Smooth muscle cell (in vitro differentiated cells): ENCODE measurements around the gene ABCA3. TPM values are rescaled to one million over a fixed set of nuclear protein-coding genes. Genes with fewer than 3 reads are reported as not detected.

Source experiments
- DNase-seq: peaks from one replicate; lab custom pipeline; 2025; ENCODE audit not compliant: unreplicated experiment; lab: John Stamatoyannopoulos, UW
- H2AFZ ChIP-seq: fragments of 200-600 bp; sonication (generic); 2 replicates; pipeline ENCODE4 v1.6.0; 2016; ENCODE audit warnings: antibody characterized with exemption, low read depth, mild to moderate bottlenecking
- H3F3A ChIP-seq: fragments of 200-600 bp; sonication (generic); 2 replicates; pipeline ENCODE4 v1.6.0; 2017; ENCODE audit warnings: antibody characterized with exemption, low read depth
- H3K27ac ChIP-seq: fragments of 200-600 bp; sonication (generic); 2 replicates; pipeline ENCODE4 v1.5.1; 2016; ENCODE audit warnings: low read depth, mild to moderate bottlenecking
- H3K27me3 ChIP-seq: fragments of 200-600 bp; sonication (generic); 2 replicates; pipeline ENCODE4 v1.6.1; 2016; ENCODE audit warnings: low read depth, mild to moderate bottlenecking
- H3K36me3 ChIP-seq: fragments of 200-600 bp; sonication (generic); 2 replicates; pipeline ENCODE4 v1.5.1; 2016; ENCODE audit warnings: low read depth
- H3K4me1 ChIP-seq: fragments of 200-600 bp; sonication (generic); 2 replicates; pipeline ENCODE4 v1.5.1; 2016; ENCODE audit warnings: low read depth
- H3K4me2 ChIP-seq: fragments of 200-600 bp; sonication (generic); 2 replicates; pipeline ENCODE4 v1.6.0; 2016; ENCODE audit warnings: mild to moderate bottlenecking
- H3K4me3 ChIP-seq: fragments of 200-600 bp; sonication (generic); 2 replicates; pipeline ENCODE4 v1.5.1; 2016; ENCODE audit warnings: mild to moderate bottlenecking
- H3K79me2 ChIP-seq: fragments of 200-600 bp; sonication (generic); 2 replicates; pipeline ENCODE4 v1.6.0; 2016; ENCODE audit warnings: low read depth, mild to moderate bottlenecking
- H3K9ac ChIP-seq: fragments of 200-600 bp; sonication (generic); 2 replicates; pipeline ENCODE4 v1.6.0; 2016; ENCODE audit warnings: low read depth
- H3K9me3 ChIP-seq: fragments of 200-600 bp; sonication (generic); replicated peaks from 2 replicates; pipeline ENCODE4 v1.5.1; 2016; ENCODE audit warnings: low read depth
- H4K20me1 ChIP-seq: fragments of 200-600 bp; sonication (generic); 2 replicates; pipeline ENCODE4 v1.6.0; 2016; ENCODE audit warnings: low read depth
- WGBS: methylation state at CpG from one replicate; pipeline ENCODE4 v1.1.7; 2016; ENCODE audit warnings: low lambda C conversion rate; 5-methylcytosine and 5-hydroxymethylcytosine counted together
- polyA plus RNA-seq: library from polyadenylated mRNA; unstranded; fragments of >200 nt; fragmentation: Nextera tagmentation; extraction: Ambion mirVana; gene quantifications from 2 replicates; pipeline ENCODE4 v1.2.1, GENCODE V29; 2016
- total RNA-seq: library from RNA; depleted of rRNA; stranded (reverse); fragments of >200 nt; gene quantifications from 2 replicates; pipeline ENCODE4 v1.2.3, GENCODE V29; 2014
- TF ChIP-seq, protein P1 (sequence below): fragments of 200-600 bp; sonication (generic); IDR thresholded peaks from 2 replicates; pipeline ENCODE4 v1.5.1; 2017; ENCODE audit warnings: borderline replicate concordance, mild to moderate bottlenecking, antibody characterized with exemption; ENCODE audit not compliant: insufficient read depth, poor library complexity, severe bottlenecking

ABCA3 gene
- total and polyA plus RNA-seq, 2 experiments from 2014 or later, result 1.4 to 2.2 TPM

GRCh38 chr16:2276368-2277195, 63.9 kb downstream of the ABCA3 start:
- 85% methylated on average over 26 of the region's 26 CpGs for WGBS
- Histone ChIP-seq H3K9ac (no peak overlapping the region), H3K4me2 (no peak overlapping the region), H4K20me1 (no peaks in the 10 kb centered on the region), H2AFZ (no peak overlapping the region), H3K27ac (no peak overlapping the region), H3K27me3 (no peaks in the 10 kb centered on the region), H3K4me1 (no peaks in the 10 kb centered on the region), H3F3A (no peaks in the 10 kb centered on the region), H3K4me3 (no peak overlapping the region), H3K36me3 (no peaks in the 10 kb centered on the region), H3K9me3 (no peaks in the 10 kb centered on the region), H3K79me2 (no peaks in the 10 kb centered on the region)
- DNase-seq, result no peak
- TF ChIP-seq, protein P1, sequence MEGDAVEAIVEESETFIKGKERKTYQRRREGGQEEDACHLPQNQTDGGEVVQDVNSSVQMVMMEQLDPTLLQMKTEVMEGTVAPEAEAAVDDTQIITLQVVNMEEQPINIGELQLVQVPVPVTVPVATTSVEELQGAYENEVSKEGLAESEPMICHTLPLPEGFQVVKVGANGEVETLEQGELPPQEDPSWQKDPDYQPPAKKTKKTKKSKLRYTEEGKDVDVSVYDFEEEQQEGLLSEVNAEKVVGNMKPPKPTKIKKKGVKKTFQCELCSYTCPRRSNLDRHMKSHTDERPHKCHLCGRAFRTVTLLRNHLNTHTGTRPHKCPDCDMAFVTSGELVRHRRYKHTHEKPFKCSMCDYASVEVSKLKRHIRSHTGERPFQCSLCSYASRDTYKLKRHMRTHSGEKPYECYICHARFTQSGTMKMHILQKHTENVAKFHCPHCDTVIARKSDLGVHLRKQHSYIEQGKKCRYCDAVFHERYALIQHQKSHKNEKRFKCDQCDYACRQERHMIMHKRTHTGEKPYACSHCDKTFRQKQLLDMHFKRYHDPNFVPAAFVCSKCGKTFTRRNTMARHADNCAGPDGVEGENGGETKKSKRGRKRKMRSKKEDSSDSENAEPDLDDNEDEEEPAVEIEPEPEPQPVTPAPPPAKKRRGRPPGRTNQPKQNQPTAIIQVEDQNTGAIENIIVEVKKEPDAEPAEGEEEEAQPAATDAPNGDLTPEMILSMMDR, result no peak

DNA sequence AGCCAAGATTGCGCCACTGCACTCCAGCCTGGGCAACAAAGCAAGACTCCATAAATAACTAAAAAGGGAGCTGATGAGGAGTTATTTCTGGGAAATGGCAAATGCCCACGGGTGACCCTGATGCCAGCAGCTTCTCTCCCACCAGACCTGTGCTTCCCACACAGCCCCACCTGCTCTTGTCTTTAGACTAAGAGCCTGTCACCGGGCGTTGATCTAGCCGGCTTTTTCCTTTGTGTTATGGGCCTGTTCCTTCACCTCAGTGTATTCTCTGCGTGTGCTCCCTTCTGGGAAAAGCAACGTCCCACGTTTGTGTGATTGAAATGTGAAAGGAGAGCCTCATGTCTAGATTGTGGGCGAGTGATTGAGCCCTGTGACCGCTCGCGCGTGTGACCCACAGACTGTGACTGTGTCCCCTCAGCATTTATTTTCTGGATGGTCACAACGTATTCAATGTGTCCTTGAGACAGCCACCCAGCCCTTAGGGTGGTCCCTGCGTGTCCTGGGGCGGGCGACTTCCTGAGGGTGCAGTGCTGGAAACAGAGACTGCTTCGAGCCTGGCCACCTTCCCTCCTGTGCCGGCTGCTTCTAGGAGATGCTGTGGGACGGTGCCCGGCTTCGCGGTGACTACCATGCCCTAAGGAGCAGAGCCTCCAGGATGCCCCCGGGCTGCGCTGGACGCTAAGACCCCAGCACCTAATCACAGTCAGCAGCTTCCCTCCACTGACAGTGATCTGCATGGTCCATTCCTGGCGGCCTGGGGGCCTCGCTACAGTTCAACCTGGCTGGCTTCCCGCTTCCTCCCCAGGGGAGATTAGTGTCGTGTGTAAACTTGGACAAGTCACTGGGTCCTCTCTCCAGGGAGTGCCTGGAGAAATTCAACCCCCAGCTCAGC, 64.8 kb downstream of the ABCA3 start:
- Histone ChIP-seq H3K27ac (no peak overlapping the region), H3K9me3 (no peaks in the 10 kb centered on the region), H3K4me2 (no peak overlapping the region), H3K4me1 (no peaks in the 10 kb centered on the region), H3K36me3 (no peaks in the 10 kb centered on the region), H3K79me2 (peaks cover 1% of the 10 kb centered on the region), H3K9ac (no peak overlapping the region), H2AFZ (no peak overlapping the region), H3F3A (no peaks in the 10 kb centered on the region), H3K4me3 (no peak overlapping the region), H4K20me1 (peaks cover 7% of the 10 kb centered on the region), H3K27me3 (no peaks in the 10 kb centered on the region)
- 87% methylated on average over 30 of the region's 30 CpGs for WGBS
- TF ChIP-seq, protein P1, result no peak
- no peak for DNase-seq

DNA sequence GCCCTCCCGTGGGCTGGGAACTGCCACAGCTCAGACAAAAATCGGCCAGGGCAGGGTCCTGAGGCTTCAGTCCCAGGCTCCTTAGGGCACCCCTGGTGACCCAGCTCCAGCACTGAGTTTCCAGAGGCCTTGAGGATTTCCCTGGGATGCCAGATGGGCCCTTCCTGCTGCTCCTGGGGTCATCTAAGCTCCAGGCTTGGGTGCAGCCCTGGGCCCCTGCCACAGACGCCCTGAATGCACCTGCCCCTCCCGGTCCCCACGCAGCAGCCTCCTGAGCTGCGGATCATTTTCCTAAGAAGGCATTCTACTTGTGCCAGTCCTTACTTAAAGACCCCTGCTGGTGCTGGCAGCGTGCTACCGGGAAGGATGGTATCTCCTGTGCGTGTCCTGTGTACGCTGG, 66.6 kb downstream of the ABCA3 start:
- Histone ChIP-seq H3K9ac (no peak overlapping the region), H4K20me1 (peaks cover 20% of the 10 kb centered on the region), H3K4me1 (peaks cover 6% of the 10 kb centered on the region), H3K27ac (no peak overlapping the region), H3K79me2 (peaks cover 19% of the 10 kb centered on the region), H3K36me3 (no peaks in the 10 kb centered on the region), H3K9me3 (no peaks in the 10 kb centered on the region), H3K4me2 (no peak overlapping the region), H3F3A (no peaks in the 10 kb centered on the region), H3K27me3 (no peaks in the 10 kb centered on the region), H3K4me3 (no peak overlapping the region), H2AFZ (no peak overlapping the region)
- no peak for DNase-seq
- 95% methylated on average over 10 of the region's 10 CpGs for WGBS
- TF ChIP-seq, protein P1, result no peak
